Retinal pigment epithelial cell (primary cell): ENCODE measurements around the gene CARD14.
"Not testable (repeated sequence)": the region's sequence is repeated elsewhere in the genome, so short reads cannot be mapped to it uniquely, and the experiment has no call there.

ENCODE experiments used
- DNase-seq: peaks from one replicate; pipeline ENCODE4 v3.0.0-alpha.2; 2010; ENCODE audit warnings: low read depth
- H3K4me3 ChIP-seq: 2 replicates; pipeline ENCODE4 v1.5.1; 2011; ENCODE audit warnings: mild to moderate bottlenecking, low read length, control low read depth, moderate library complexity
- TF ChIP-seq, protein P1 (sequence below): conservative IDR thresholded peaks from 2 replicates; pipeline ENCODE4 v1.5.1; 2011; ENCODE audit warnings: low read depth, low read length, control low read depth, inconsistent platforms

CARD14 gene

DNA sequence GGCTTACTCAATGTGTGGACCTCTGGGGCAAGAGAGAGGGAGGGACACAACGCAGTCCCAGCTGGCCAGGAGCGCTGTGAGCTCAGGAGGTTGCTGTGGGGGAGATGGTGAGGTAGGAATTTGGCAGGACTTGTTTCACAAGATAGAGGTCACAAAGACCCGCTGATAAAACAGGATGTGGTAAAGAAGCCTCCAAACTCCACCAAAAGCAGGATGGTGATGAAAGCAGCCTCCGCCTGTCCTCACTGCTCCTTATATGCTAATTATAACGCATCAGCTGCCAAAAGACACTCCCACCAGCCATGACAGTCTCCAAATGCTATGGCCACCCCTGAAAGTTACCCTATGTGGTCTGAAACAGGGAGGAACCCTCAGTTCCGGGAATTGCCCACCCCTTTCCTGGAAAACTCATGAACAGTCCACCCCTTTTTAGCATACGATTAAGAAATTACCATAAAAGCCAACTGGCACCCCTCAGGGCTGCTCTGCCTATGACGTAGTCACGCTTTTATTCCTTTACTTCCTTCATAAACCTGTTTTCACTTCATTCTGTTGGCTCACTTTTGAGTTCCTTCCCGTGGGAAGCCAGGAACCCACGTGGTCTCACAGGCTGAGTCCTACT is 17.6 kb upstream of the CARD14 start:
- H3K4me3 ChIP-seq, result no peak overlapping the region
- TF ChIP-seq, protein P1, sequence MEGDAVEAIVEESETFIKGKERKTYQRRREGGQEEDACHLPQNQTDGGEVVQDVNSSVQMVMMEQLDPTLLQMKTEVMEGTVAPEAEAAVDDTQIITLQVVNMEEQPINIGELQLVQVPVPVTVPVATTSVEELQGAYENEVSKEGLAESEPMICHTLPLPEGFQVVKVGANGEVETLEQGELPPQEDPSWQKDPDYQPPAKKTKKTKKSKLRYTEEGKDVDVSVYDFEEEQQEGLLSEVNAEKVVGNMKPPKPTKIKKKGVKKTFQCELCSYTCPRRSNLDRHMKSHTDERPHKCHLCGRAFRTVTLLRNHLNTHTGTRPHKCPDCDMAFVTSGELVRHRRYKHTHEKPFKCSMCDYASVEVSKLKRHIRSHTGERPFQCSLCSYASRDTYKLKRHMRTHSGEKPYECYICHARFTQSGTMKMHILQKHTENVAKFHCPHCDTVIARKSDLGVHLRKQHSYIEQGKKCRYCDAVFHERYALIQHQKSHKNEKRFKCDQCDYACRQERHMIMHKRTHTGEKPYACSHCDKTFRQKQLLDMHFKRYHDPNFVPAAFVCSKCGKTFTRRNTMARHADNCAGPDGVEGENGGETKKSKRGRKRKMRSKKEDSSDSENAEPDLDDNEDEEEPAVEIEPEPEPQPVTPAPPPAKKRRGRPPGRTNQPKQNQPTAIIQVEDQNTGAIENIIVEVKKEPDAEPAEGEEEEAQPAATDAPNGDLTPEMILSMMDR, result no peak
- no peak for DNase-seq

DNA sequence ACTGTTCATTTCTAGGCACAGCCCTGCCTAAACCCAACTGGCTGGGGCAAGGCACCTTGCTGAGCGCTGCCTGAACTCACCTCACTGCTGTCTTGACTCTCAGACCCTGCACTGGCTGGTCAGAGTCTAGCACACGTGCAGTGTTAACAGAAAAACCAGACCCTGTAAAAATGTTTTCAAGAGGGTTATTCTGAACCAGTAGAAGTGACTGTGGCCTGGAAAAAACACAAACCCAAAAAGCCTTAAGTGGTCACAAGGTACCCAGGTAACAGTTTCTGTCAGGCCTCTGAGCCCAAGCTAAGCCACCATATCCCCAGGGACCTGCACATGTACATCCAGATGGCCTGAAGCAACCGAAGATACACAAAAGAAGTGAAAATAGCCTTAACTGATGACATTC is 16.8 kb upstream of the CARD14 start:
- TF ChIP-seq, protein P1, result no peak
- no peak overlapping the region for H3K4me3 ChIP-seq
- DNase-seq, result no peak

DNA sequence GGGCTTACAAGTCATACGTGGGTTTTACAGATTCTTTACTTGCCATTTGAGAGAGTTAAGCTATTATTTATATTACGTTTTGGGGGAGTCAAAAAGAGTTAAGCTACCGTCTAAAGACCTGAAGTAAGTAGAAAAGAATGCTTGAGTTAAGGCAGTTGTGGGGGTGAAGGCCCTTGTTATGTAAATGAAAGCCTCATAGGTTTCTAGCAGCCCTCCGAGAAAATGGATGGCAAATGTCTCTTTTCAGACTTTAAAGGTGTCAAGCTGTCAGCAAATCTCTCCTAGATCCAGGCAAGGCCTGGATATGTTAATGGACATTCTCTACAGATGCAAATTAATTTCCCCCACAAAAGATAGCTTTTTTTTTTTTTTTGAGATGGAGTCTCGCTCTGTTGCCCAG is 15.7 kb upstream of the CARD14 start:
- DNase-seq, result no peak
- TF ChIP-seq, protein P1, result no peak
- no peak overlapping the region for H3K4me3 ChIP-seq

DNA sequence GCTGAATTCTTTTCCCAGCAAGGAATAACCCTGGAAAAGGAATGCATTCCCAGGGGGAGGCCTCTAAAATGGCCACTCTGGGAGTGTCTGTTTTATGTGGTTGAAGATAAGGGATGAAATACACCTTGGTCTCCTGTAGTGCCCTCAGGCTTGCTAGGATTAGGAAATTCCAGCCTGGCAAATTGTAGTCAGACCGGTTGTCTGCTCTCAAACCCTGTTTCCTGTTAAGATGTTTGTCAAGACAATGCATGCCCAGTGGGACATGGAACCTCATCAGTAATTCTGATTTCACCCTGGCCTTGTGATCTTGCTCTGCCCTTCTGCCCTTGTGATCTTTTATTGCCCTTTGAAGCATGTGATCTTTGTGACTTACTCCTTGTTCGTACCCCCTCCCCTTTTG is 14.2 kb upstream of the CARD14 start:
- DNase-seq, H3K4me3 ChIP-seq: not testable (repeated sequence)

DNA sequence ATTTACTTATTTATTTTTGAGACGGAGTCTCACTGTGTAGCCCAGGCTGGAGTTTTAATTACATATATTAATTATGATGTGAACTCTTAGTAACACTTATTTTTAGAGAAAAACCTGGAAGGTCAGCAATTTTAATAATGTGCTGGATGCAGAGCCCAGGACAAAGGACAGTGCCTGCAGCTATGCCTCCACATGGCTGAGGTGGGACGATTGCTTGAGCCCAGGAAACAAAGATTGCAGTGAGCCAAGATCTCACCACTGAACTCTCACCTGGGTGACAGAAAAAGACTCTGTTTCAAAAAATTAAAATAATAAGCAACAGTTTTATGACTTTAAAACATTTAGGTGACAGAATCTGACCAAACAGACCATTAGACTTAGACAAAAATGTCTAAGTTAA is 11.0 kb upstream of the CARD14 start:
- H3K4me3 ChIP-seq, result no peak overlapping the region
- DNase-seq, result no peak
- TF ChIP-seq, protein P1, result no peak

DNA sequence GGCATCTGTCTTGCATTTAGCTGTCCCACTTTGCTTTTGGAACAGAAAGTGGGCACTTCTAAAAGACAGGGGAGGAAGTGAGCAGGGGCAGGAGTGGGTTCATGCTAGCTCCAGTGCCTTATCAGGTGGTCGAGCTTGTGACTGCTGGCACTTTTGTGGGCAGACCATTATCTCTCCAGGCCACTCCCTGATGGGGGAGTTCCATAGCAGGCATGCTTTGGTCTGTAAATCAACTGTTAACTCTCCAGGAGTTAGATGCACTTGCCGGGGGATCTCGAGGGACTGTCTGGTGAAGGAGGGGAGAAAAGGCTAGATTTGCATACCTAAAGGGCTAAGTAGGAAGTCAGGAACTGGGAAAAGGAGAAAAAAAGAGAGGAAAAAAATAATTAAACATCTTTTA is 9.3 kb upstream of the CARD14 start:
- DNase-seq, result no peak
- no peak overlapping the region for H3K4me3 ChIP-seq
- TF ChIP-seq, protein P1, result no peak

DNA sequence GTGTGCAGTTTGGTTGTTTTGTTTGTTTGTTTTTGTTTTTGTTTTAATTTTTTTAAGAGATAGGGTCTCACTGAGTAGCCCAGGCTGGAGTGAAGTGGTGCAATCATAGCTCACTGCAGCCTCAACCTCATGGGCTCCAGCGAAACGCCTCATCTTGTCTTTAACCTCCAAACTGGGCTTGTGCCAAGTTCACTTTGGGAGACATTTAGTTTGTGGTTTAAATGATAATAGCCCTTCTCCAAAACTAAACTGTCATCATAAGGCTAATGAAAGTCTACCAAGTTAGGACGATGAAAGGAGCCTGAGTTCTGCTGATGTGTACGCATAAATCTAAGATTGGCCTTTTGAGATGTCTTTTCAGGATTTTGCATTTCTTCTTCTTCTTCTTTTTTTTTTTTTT is 6.5 kb upstream of the CARD14 start:
- TF ChIP-seq, protein P1, result no peak
- no peak overlapping the region for H3K4me3 ChIP-seq
- DNase-seq, result no peak

DNA sequence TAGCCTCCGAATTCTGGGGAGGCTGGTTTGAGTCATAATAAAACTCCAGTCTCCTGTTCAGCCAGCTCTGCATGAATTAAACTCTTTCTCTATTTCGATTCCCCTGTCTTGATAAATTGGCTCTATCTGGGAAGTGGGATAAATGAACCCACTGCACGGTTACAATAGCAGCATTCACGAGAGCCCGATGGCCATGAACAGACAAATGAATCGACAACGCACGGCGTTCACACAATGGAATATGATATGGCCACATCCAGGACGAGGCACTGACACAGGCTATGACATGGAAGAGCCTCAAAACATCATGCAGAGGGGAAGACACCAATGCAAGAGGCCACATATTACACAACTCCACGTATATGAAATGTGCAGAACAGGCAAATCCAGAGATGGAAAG is 5.6 kb upstream of the CARD14 start:
- H3K4me3 ChIP-seq, result no peak overlapping the region
- DNase-seq, result no peak
- TF ChIP-seq, protein P1, result no peak
